ENCODE results near the gene DTL. TPM values are rescaled to one million over a fixed set of nuclear protein-coding genes. Genes with fewer than 3 reads are reported as not detected.

Gene DTL
- total RNA-seq, 1 donor from 2014 or later: 7.4 TPM

GRCh38 chr1:212141404-212141803, 105.9 kb downstream of the DTL start:
- Mint-ChIP-seq H3K27me3 (ENCODE audit: unreplicated experiment) (peaks cover 2% of the 10 kb centered on the region), H3K36me3 (ENCODE audit: unreplicated experiment) (no peaks in the 10 kb centered on the region), H3K4me3 (ENCODE audit: unreplicated experiment) (no peak overlapping the region), H3K27ac (ENCODE audit: unreplicated experiment) (no peak overlapping the region), H3K4me1 (ENCODE audit: low read depth, unreplicated experiment) (no peaks in the 10 kb centered on the region), H3K9me3 (ENCODE audit: unreplicated experiment) (peaks cover 2% of the 10 kb centered on the region)
- TF ChIP-seq CTCF (IDR thresholded peaks at IDR 0.05; ENCODE audit: partially characterized antibody, unreplicated experiment): no peak
- no peak for DNase-seq

GRCh38 chr1:212142883-212143530, 107.5 kb downstream of the DTL start:
- H3K36me3 Mint-ChIP-seq (ENCODE audit: unreplicated experiment): no peaks in the 10 kb centered on the region
- no peak for DNase-seq
- H3K9me3 Mint-ChIP-seq (ENCODE audit: unreplicated experiment): peaks cover 2% of the 10 kb centered on the region
- peaks cover 2% of the 10 kb centered on the region for H3K27me3 Mint-ChIP-seq (ENCODE audit: unreplicated experiment)
- H3K4me1 Mint-ChIP-seq (ENCODE audit: low read depth, unreplicated experiment): no peaks in the 10 kb centered on the region
- TF ChIP-seq CTCF (IDR thresholded peaks at IDR 0.05; ENCODE audit: partially characterized antibody, unreplicated experiment): no peak
- no peak overlapping the region for H3K4me3 Mint-ChIP-seq (ENCODE audit: unreplicated experiment)
- no peak overlapping the region for H3K27ac Mint-ChIP-seq (ENCODE audit: unreplicated experiment)

- Mint-ChIP-seq H3K9me3 (ENCODE audit: unreplicated experiment) (peaks cover 2% of the 10 kb centered on the region), H3K4me3 (ENCODE audit: unreplicated experiment) (no peak overlapping the region), H3K4me1 (ENCODE audit: low read depth, unreplicated experiment) (no peaks in the 10 kb centered on the region), H3K27me3 (ENCODE audit: unreplicated experiment) (no peaks in the 10 kb centered on the region), H3K36me3 (ENCODE audit: unreplicated experiment) (no peaks in the 10 kb centered on the region), H3K27ac (ENCODE audit: unreplicated experiment) (no peak overlapping the region)
- TF ChIP-seq CTCF (IDR thresholded peaks at IDR 0.05; ENCODE audit: partially characterized antibody, unreplicated experiment): no peak
- no peak for DNase-seq
Measured at GRCh38 chr1:212147581-212148033, 112.1 kb downstream of the DTL start.

- Mint-ChIP-seq H3K27ac (ENCODE audit: unreplicated experiment) (no peak overlapping the region), H3K4me3 (ENCODE audit: unreplicated experiment) (no peak overlapping the region), H3K36me3 (ENCODE audit: unreplicated experiment) (peaks cover 6% of the 10 kb centered on the region), H3K9me3 (ENCODE audit: unreplicated experiment) (peaks cover under 1% of the 10 kb centered on the region), H3K27me3 (ENCODE audit: unreplicated experiment) (no peaks in the 10 kb centered on the region), H3K4me1 (ENCODE audit: low read depth, unreplicated experiment) (no peaks in the 10 kb centered on the region)
- no peak for TF ChIP-seq CTCF (IDR thresholded peaks at IDR 0.05; ENCODE audit: partially characterized antibody, unreplicated experiment)
- DNase-seq: no peak
Measured at GRCh38 chr1:212149566-212149965, 114.0 kb downstream of the DTL start.

GRCh38 chr1:212152308-212152693, 116.8 kb downstream of the DTL start:
- no peak for DNase-seq
- H3K27me3 Mint-ChIP-seq (ENCODE audit: unreplicated experiment): no peaks in the 10 kb centered on the region
- no peaks in the 10 kb centered on the region for H3K9me3 Mint-ChIP-seq (ENCODE audit: unreplicated experiment)
- H3K4me1 Mint-ChIP-seq (ENCODE audit: low read depth, unreplicated experiment): no peaks in the 10 kb centered on the region
- H3K36me3 Mint-ChIP-seq (ENCODE audit: unreplicated experiment): peaks cover 6% of the 10 kb centered on the region
- H3K4me3 Mint-ChIP-seq (ENCODE audit: unreplicated experiment): no peak overlapping the region
- TF ChIP-seq CTCF (IDR thresholded peaks at IDR 0.05; ENCODE audit: partially characterized antibody, unreplicated experiment): no peak
- no peak overlapping the region for H3K27ac Mint-ChIP-seq (ENCODE audit: unreplicated experiment)

All from glutamatergic neuron (in vitro differentiated cells).